T-helper 17 cell (primary cell): ENCODE measurements around the gene SLAMF1. TPM values are rescaled to one million over a fixed set of nuclear protein-coding genes. Genes with fewer than 3 reads are reported as not detected.

ENCODE experiments used
- ATAC-seq: fragments of 150-1000 bp; cut with Tn5 transposase; 2 replicates; pipeline ENCODE4 v1.10.0; 2021; ENCODE audit warnings: mild to moderate bottlenecking, moderate library complexity
- DNase-seq, 3 donors: peaks; one replicate each; pipeline versions ENCODE4 v3.0.0 to v3.0.0-alpha.2; 2020 to 2021
- H3K9me3 ChIP-seq: one replicate; pipeline ENCODE4 v1.7.0; 2013; ENCODE audit warnings: low read length, mild to moderate bottlenecking; ENCODE audit not compliant: control insufficient read depth, poor library complexity, severe bottlenecking
- H3K27ac Mint-ChIP-seq: one replicate; pipeline ENCODE4 v1.8.0; 2022; ENCODE audit warnings: mild to moderate bottlenecking, moderate library complexity, mixed read lengths
- H3K27me3 Mint-ChIP-seq: one replicate; pipeline ENCODE4 v1.8.0; 2022; ENCODE audit warnings: mixed read lengths
- H3K36me3 Mint-ChIP-seq: one replicate; pipeline ENCODE4 v1.8.0; 2022; ENCODE audit warnings: low read depth, mixed read lengths
- H3K4me1 Mint-ChIP-seq: one replicate; pipeline ENCODE4 v1.8.0; 2022; ENCODE audit warnings: mild to moderate bottlenecking, mixed read lengths
- H3K4me3 Mint-ChIP-seq: one replicate; pipeline ENCODE4 v1.8.0; 2022; ENCODE audit warnings: mild to moderate bottlenecking, moderate library complexity, mixed read lengths
- total RNA-seq, 4 donors: library from RNA in 2 of 4; stranded (reverse) in 2 of 4; gene quantifications; one replicate each; pipeline ENCODE4 v1.2.3 and lab custom pipeline; 2022 to 2026

SLAMF1 gene
- total RNA-seq, 2 donors from 2014 or later: 67.8 to 70.6 TPM

DNA sequence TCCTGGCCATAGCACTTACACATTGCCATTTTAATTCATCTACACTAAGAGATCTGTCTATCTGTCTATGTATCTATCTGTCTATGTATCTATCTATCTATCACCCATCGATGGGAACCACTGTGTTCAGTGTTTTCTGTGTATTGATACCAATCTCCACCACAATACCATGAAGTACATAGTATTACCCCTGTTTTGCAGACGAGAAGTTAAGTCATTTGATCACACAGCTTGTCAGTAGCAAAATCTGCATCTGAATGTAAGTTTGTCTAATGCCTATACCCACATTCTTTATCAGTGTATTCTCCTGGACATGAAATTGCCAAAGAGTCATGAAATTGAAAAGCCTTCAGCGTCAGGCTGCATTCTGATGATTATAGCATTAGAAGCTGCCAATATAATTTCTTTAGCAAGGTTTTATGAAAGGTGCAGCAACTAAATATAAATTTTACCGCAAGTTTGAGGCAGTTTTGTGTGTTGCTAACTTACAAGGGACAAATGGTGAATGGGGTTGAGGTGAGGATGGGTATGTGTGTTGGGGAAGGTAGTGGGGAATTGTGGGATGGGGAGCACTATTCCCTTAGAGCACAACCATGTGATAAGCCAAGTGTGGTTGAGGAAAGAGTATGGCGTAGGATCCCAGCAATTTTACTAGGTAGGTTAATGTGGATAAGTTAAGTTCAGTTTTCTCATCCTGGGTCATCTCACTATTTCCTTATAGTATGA, 24.2 kb downstream of the SLAMF1 start:
- Mint-ChIP-seq H3K4me1 (peaks cover 68% of the 10 kb centered on the region), H3K27ac (peak overlapping the region; percentile 99), H3K27me3 (no peaks in the 10 kb centered on the region), H3K4me3 (peak overlapping the region; percentile 79), H3K36me3 (peaks cover 20% of the 10 kb centered on the region)
- no peaks in the 10 kb centered on the region for H3K9me3 ChIP-seq
- ATAC-seq: no peak
- DNase-seq: no peak

DNA sequence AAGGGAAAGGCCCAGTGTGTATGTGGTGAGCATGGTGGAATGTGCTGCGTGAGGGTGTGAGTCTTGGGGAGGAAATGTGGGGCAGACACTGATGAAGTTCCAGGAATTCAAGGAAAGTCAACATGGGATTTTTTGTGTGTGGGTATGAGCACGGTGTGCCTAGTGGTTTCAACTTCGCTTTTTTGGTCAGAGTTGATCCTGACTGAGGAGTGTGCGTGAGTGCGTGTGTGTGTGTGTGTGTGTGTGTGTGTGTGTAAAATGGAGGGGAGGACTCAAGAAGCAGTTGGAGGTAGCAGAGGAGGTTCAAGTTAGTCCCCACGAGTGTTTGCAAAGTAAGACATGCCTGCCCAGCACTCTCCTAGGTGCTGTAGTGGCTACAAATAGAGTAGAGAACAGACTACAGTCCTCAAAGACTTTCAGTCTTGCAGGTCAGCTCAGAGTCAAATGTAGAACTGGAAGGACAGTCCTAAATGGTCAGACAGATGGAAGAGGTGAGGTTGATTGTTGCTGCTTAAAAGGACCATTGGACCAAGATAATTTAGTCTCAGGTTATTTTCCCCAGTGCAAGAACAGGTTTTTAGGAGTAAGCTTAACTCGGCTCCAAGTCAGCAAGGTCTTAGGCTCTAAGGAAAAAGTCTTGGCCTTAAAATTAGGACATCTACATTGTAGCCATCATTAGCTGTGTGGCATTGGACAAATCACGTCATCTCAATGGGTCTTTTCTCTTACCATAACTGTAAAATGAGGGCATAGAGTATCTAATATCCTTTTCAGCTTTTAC, 25.0 kb downstream of the SLAMF1 start:
- Mint-ChIP-seq H3K27ac (peak overlapping the region; percentile 99), H3K27me3 (no peaks in the 10 kb centered on the region), H3K36me3 (peaks cover 20% of the 10 kb centered on the region), H3K4me3 (peak overlapping the region; percentile 68), H3K4me1 (peaks cover 67% of the 10 kb centered on the region)
- ATAC-seq (no peak), DNase-seq (no peak)
- no peaks in the 10 kb centered on the region for H3K9me3 ChIP-seq

- H3K4me1 Mint-ChIP-seq: peaks cover 66% of the 10 kb centered on the region
- peak overlapping the region; percentile 68 for H3K4me3 Mint-ChIP-seq
- H3K27me3 Mint-ChIP-seq: no peaks in the 10 kb centered on the region
- peak overlapping the region; percentile 99 for H3K27ac Mint-ChIP-seq
- no peaks in the 10 kb centered on the region for H3K9me3 ChIP-seq
- DNase-seq: no peak
- ATAC-seq: no peak
- H3K36me3 Mint-ChIP-seq: peaks cover 20% of the 10 kb centered on the region
These were observed 25.8 kb downstream of the SLAMF1 start for GRCh38 chr1:160620942-160621632.

- Mint-ChIP-seq H3K27ac (peak overlapping the region; percentile 0), H3K4me3 (no peak overlapping the region), H3K36me3 (peaks cover 19% of the 10 kb centered on the region), H3K4me1 (peaks cover 59% of the 10 kb centered on the region), H3K27me3 (no peaks in the 10 kb centered on the region)
- H3K9me3 ChIP-seq: no peaks in the 10 kb centered on the region
- ATAC-seq (no peak), DNase-seq (no peak)
These were observed 27.0 kb downstream of the SLAMF1 start for GRCh38 chr1:160619742-160620277.

DNA sequence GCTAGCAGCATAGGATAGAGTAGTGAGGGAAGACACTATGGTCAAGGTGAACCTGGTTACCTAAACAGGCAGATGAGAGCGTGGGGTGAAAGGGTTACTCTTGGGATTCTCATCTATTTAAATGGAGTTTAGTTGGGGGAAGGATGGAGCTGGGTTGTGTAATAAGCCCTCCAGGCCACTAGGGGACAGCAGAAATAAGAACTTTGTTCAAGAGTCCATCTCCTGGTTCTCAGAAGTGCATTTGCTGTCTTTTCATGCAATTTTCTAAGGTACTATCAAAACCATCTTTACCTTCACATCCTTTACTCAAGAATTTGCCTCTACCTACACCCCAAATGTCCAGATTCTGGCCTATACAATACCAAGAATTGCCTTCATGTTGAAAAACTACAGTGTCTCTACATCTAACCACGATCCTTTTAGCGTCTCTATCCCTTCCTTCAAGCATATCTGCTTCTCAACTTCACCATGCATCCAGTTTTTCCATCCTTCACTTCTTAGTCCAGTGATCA, 28.0 kb downstream of the SLAMF1 start:
- ATAC-seq (peak; percentile 22), DNase-seq (no peak)
- Mint-ChIP-seq H3K4me3 (peak overlapping the region; percentile 0), H3K27ac (peak overlapping the region; percentile 0), H3K27me3 (no peaks in the 10 kb centered on the region), H3K4me1 (peaks cover 57% of the 10 kb centered on the region), H3K36me3 (peaks cover 19% of the 10 kb centered on the region)
- no peaks in the 10 kb centered on the region for H3K9me3 ChIP-seq

GRCh38 chr1:160618327-160618726, 28.5 kb downstream of the SLAMF1 start:
- no peak for DNase-seq
- peak overlapping the region; percentile 90 for H3K27ac Mint-ChIP-seq
- ATAC-seq: no peak
- no peaks in the 10 kb centered on the region for H3K9me3 ChIP-seq
- H3K27me3 Mint-ChIP-seq: no peaks in the 10 kb centered on the region
- peaks cover 55% of the 10 kb centered on the region for H3K4me1 Mint-ChIP-seq
- H3K4me3 Mint-ChIP-seq: no peak overlapping the region
- H3K36me3 Mint-ChIP-seq: peaks cover 21% of the 10 kb centered on the region

GRCh38 chr1:160615660-160616059, 31.2 kb downstream of the SLAMF1 start:
- DNase-seq (no peak), ATAC-seq (no peak)
- no peaks in the 10 kb centered on the region for H3K27me3 Mint-ChIP-seq
- no peaks in the 10 kb centered on the region for H3K9me3 ChIP-seq
- peaks cover 46% of the 10 kb centered on the region for H3K4me1 Mint-ChIP-seq
- peak overlapping the region; percentile 75 for H3K27ac Mint-ChIP-seq
- peaks cover 17% of the 10 kb centered on the region for H3K36me3 Mint-ChIP-seq
- H3K4me3 Mint-ChIP-seq: peak overlapping the region; percentile 36

GRCh38 chr1:160614410-160614809, 32.4 kb downstream of the SLAMF1 start:
- Mint-ChIP-seq H3K27me3 (no peaks in the 10 kb centered on the region), H3K4me1 (peaks cover 45% of the 10 kb centered on the region), H3K36me3 (peaks cover 17% of the 10 kb centered on the region), H3K27ac (peak overlapping the region; percentile 85), H3K4me3 (no peak overlapping the region)
- no peaks in the 10 kb centered on the region for H3K9me3 ChIP-seq
- ATAC-seq (peak; percentile 56), DNase-seq (no peak)

GRCh38 chr1:160612613-160613218, 34.1 kb downstream of the SLAMF1 start:
- H3K9me3 ChIP-seq: no peaks in the 10 kb centered on the region
- no peaks in the 10 kb centered on the region for H3K27me3 Mint-ChIP-seq
- H3K4me1 Mint-ChIP-seq: peaks cover 35% of the 10 kb centered on the region
- DNase-seq: no peak
- peak overlapping the region; percentile 85 for H3K27ac Mint-ChIP-seq
- H3K36me3 Mint-ChIP-seq: peaks cover 9% of the 10 kb centered on the region
- ATAC-seq: no peak
- H3K4me3 Mint-ChIP-seq: no peak overlapping the region

GRCh38 chr1:160610569-160611242, 36.1 kb downstream of the SLAMF1 start:
- Mint-ChIP-seq H3K27me3 (no peaks in the 10 kb centered on the region), H3K36me3 (peaks cover 9% of the 10 kb centered on the region), H3K4me3 (peak overlapping the region; percentile 31), H3K4me1 (peaks cover 43% of the 10 kb centered on the region), H3K27ac (peak overlapping the region; percentile 78)
- no peak for ATAC-seq
- no peaks in the 10 kb centered on the region for H3K9me3 ChIP-seq
- DNase-seq: no peak

DNA sequence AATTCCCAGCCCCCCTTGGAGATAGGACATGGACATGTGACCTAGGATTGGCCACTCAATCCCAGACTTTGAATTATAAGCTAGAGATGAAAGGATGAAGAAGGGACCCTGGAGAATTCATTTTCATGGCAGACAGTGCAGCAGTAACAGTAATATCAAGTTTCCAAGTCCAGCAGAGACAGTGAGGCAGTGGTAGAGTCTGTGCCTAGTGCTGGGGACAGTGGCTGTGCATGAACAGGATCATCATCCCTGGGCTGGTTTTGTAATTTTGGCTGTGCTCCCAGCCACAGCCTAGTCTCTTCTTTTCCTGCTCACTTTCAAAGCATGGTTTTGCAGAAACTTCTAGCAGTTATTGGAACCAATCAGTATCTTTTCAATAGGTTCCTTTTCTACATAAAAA, 37.9 kb downstream of the SLAMF1 start:
- no peaks in the 10 kb centered on the region for H3K9me3 ChIP-seq
- Mint-ChIP-seq H3K36me3 (peaks cover 7% of the 10 kb centered on the region), H3K4me3 (no peak overlapping the region), H3K27me3 (no peaks in the 10 kb centered on the region), H3K27ac (peak overlapping the region; percentile 92), H3K4me1 (peaks cover 38% of the 10 kb centered on the region)
- ATAC-seq (no peak), DNase-seq (no peak)

DNA sequence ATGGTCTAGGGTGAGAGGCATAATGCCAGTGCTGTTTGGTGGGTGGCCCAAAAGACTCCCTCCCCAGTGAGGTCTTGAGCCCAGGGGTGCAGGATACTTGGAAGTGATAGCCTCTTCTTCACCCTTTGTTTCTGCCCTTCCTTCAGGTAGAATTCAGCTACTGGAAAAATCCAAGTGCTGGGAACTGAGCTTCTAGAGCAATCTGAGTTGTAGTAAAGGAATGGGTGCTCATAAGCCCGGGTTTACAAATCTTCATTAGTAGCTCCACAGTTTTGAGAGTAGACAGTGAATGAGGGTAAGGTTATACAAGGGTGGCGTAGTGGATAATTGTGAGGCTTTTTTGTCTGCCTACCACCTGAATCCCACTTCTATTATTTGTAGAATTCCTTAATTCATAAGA, 38.3 kb downstream of the SLAMF1 start:
- H3K4me1 Mint-ChIP-seq: peaks cover 35% of the 10 kb centered on the region

More for the DNA sequence above, 38.3 kb downstream of the SLAMF1 start:
- DNase-seq (no peak), ATAC-seq (no peak)
- Mint-ChIP-seq H3K27me3 (no peaks in the 10 kb centered on the region), H3K4me3 (peak overlapping the region; percentile 5), H3K27ac (peak overlapping the region; percentile 92), H3K36me3 (peaks cover 7% of the 10 kb centered on the region)
- no peaks in the 10 kb centered on the region for H3K9me3 ChIP-seq
